ENCODE data around the gene MYF5.

DNA sequence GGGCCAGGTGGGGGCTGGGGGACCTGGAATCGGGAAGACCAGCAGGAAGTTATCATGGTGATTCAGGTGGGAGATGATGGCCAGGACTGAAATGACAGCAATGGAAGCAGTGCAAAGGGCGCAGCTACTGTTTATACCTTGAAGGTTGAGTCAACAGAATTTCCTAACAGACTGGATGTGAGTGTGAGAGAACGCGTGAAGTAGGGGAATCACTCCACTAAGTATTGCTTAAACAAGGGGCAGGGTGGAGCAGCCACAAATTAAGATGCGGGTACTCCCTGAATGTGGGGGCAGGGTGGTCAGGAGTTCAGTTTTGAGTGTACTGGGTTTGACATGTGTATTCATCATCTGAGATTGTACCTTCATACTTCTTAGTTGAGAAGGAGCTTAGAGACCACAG, 45.1 kb downstream of the MYF5 start:
- TF ChIP-seq CTCF (IDR thresholded peaks at IDR 0.05) (no peak), ZNF416 (CRISPR knock-in tag; IDR thresholded peaks at IDR 0.05) (no peak), NR1H2 (CRISPR knock-in tag; IDR thresholded peaks at IDR 0.05) (no peak), ATF1 (CRISPR knock-in tag; IDR thresholded peaks at IDR 0.05) (no peak), ETV6 (CRISPR knock-in tag; IDR thresholded peaks at IDR 0.05) (no peak), E2F1 (CRISPR knock-in tag; IDR thresholded peaks at IDR 0.05) (no peak)
